Stimulated activated CD4-positive, alpha-beta T cell treated with anti-CD3 and anti-CD28 coated beads, Interleukin-15, amount 100 ng/mL, for 1 hour (primary cell): ENCODE data around the gene EME1.
A peak's percentile ranks its signal among the peaks of the same experiment; 100 is the strongest.
"Not testable (repeated sequence)": the region's sequence is repeated elsewhere in the genome, so short reads cannot be mapped to it uniquely, and the experiment has no call there.

ENCODE experiments used
- DNase-seq, 2 donors: peaks; one replicate each; pipeline ENCODE4 v3.0.0-alpha.2; 2020; ENCODE audit warnings: low read depth in 1 of 2, low spot score in 1 of 2

Gene EME1

GRCh38 chr17:50424996-50425681 is 52.1 kb downstream of the EME1 start:
- no peak for DNase-seq

DNA sequence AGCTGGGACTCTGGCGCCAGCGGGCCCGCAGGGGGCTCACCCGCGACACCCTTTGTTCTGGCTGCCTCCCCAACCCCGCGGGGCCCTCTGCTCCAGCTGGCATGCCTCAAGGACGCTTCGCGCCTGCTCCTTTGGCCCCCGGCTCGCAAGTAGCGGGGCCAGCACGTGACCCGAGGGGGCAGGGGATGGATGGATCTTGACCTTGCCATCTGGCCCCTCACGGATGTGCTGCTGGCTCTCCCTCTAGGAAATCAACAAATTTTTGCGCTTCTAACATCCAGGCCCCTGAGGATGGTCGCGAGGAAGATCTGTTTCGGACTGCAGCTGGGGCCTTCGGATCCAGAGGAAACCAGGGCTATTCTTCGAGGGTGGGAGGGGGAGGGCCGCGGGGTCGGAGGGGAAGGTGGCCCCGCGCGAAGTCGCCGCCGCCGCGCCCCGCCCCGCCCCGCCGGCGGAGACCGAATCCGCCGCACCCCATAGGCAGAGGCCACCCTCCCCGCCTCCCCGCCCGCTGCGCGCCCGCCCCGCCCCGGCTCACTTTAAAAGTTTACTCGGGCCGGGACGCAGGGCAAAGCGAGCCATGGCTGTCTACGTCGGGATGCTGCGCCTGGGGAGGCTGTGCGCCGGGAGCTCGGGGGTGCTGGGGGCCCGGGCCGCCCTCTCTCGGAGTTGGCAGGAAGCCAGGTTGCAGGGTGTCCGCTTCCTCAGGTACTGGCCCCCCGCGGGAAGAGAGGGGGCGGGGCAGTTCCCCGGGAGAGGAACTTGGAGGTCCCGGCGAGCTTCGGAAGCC is 52.8 kb downstream of the EME1 start, which contains the start of gene ACSF2:
Gene ACSF2 (plus strand): TSS at position 537 of the 790 bp plus-strand sequence. CDS start 44 bp downstream, at position 581.
- peak; percentile 28 to 64 for DNase-seq

DNA sequence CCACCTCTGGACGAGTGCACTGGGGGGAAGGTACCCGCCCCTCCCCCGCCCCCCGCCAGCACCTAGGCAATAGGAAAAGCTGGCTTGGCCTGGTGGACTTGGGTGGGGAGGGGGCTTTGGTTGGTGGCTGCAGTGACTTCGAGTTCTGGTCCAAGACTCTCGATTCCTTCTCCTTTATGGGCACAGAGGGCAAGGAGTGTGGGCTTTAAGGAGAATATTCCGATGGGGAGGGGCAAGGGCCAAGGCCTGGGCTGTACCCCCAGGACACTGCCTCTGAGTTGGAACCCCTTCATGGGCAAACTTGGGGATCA is 53.4 kb downstream of the EME1 start:
- DNase-seq, result no peak

DNA sequence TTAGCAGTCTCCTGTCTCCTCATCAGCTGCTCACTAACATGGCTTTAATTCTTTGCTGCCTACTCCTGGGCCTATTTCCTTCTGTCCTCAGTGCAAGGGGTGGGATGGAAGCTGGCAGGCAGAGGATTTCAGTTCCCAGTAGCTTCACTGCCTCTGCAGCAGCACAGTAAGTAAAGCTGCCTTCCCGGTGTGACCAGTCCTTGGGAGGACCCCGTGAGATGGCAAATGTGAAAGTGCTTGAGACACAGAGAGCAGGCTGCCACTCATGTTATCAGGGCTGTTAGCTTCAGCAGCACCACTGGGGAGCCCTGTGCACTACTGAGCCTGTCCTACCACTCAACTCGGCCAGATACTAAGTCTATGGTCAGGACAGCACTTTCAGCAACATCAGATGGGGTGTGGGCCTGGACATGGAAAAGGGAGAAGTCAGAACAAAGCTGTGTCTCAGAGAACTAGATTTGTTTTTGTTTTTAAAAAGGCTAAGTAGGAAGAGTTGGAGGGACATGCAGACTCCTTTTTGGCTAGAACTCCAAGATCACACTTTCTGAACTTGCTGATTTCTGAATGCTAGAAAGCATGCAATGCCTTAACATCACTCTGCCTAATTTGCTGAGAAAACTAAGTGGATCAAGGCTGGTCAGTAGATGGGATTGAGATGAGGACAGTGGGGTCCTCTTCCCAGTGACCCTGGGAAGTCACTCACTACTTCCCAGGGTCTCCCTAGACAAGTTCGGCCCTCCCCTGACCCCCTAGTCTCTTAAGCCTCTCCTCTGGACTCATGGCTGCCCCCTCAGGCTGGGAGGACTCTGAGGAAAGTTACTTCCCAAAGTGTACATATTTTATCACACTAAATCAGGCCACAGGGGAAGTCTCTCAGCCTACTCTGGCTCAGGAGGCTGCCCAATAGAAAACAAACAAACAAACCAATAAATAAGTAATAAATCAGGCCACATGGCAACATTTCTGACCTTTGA is 54.1 kb downstream of the EME1 start:
- no peak for DNase-seq

DNA sequence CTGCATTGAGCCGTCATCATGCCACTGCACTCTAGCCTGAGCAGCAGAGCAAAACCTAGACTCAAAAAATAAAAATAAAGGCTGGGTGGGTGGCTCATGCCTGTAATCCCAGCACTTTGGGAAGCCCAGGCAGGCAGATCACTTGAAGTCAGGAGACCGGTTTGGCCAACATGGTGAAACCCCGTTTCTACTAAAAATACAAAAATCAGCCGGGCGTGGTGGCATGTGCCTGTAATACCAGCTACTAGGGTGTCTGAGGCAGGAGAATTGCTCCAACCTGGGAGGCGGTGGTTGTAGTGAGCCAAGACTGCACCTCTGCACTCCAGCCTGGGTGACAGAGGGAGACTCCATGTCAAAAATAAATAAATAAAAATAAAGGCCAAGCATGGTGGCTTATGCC is 55.1 kb downstream of the EME1 start:
- not testable (repeated sequence) for DNase-seq

- no peak for DNase-seq
These were observed 55.9 kb downstream of the EME1 start for GRCh38 chr17:50428831-50429424.

GRCh38 chr17:50429793-50430192 is 56.8 kb downstream of the EME1 start:
- DNase-seq, result no peak
